Esophagus squamous epithelium (tissue), 4 donors: Measurements from ENCODE around the gene ALDH1A2.

ENCODE experiments used
- POLR2A ChIP-seq, 4 donors: fragments of 450-650 bp; IDR thresholded peaks; one replicate each; pipeline ENCODE4 v1.6.1; 2017; ENCODE audit warnings: antibody characterized with exemption in 4 of 4, mild to moderate bottlenecking in 4 of 4, moderate library complexity in 3 of 4
- TF ChIP-seq, protein P1 (sequence below), 6 experiments: fragments of 450-650 bp in 4 of 6; fragments of 200-600 bp in 2 of 6; sonication (generic) in 2 of 6; IDR thresholded peaks; one replicate each; pipeline ENCODE4 v1.5.1; 2016 to 2019; ENCODE audit warnings: antibody characterized with exemption in 6 of 6, mild to moderate bottlenecking in 4 of 6, moderate library complexity in 4 of 6

GRCh38 chr15:57931570-57931969, 133.9 kb downstream of the ALDH1A2 start:
- TF ChIP-seq, protein P1, sequence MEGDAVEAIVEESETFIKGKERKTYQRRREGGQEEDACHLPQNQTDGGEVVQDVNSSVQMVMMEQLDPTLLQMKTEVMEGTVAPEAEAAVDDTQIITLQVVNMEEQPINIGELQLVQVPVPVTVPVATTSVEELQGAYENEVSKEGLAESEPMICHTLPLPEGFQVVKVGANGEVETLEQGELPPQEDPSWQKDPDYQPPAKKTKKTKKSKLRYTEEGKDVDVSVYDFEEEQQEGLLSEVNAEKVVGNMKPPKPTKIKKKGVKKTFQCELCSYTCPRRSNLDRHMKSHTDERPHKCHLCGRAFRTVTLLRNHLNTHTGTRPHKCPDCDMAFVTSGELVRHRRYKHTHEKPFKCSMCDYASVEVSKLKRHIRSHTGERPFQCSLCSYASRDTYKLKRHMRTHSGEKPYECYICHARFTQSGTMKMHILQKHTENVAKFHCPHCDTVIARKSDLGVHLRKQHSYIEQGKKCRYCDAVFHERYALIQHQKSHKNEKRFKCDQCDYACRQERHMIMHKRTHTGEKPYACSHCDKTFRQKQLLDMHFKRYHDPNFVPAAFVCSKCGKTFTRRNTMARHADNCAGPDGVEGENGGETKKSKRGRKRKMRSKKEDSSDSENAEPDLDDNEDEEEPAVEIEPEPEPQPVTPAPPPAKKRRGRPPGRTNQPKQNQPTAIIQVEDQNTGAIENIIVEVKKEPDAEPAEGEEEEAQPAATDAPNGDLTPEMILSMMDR (IDR thresholded peaks at IDR 0.05) = no peak
- TF ChIP-seq POLR2A (IDR thresholded peaks at IDR 0.05) = no peak
